ENCODE results near the gene PCBP3.

GRCh38 chr21:45823100-45823681 is 179.7 kb downstream of the PCBP3 start:
- TF ChIP-seq POLR2A (IDR thresholded peaks at IDR 0.05; ENCODE audit: extremely low read depth, insufficient read length) (no peak), CTCF (IDR thresholded peaks at IDR 0.05; ENCODE audit: low read depth, low read length) (no peak), MAX (IDR thresholded peaks at IDR 0.05; ENCODE audit: low read depth, low read length) (no peak), MYC (IDR thresholded peaks at IDR 0.05; ENCODE audit: low read depth, low read length) (no peak)
